Panc1 (cell line): ENCODE data around the gene RIT2.

Source experiments
- CTCF ChIP-seq: fragments of 450-650 bp; IDR thresholded peaks from 2 replicates; pipeline ENCODE4 v1.5.1; 2017; ENCODE audit warnings: mild to moderate bottlenecking
- POLR2AphosphoS5 ChIP-seq: IDR thresholded peaks from 2 replicates; pipeline ENCODE4 v1.6.1; 2012; ENCODE audit warnings: mild to moderate bottlenecking, low read depth, low read length, moderate library complexity
- REST ChIP-seq, 2 experiments: IDR thresholded peaks; 2 replicates each; pipeline ENCODE4 v1.6.1; 2011 to 2012; ENCODE audit warnings: low read depth in 2 of 2, control low read depth in 1 of 2, low read length in 1 of 2, mild to moderate bottlenecking in 1 of 2, moderate library complexity in 1 of 2; ENCODE audit not compliant: insufficient read depth in 1 of 2
- SIN3A ChIP-seq: IDR thresholded peaks from 2 replicates; pipeline ENCODE4 v1.6.1; 2012; ENCODE audit warnings: low read depth, mild to moderate bottlenecking, low read length, moderate library complexity, borderline replicate concordance; ENCODE audit not compliant: insufficient read depth
- TCF7L2 ChIP-seq: IDR thresholded peaks from 2 replicates; pipeline ENCODE4 v1.6.1; 2011; ENCODE audit warnings: mild to moderate bottlenecking, low read depth, low read length, inconsistent platforms

GRCh38 chr18:42969366-42969765, 146.1 kb downstream of the RIT2 start:
- TF ChIP-seq CTCF (no peak), REST (IDR thresholded peaks at IDR 0.05; ENCODE audit: insufficient read depth in 1 of 2, low read depth in 2 of 2, low read length in 1 of 2) (no peak), SIN3A (no peak), POLR2AphosphoS5 (no peak), TCF7L2 (no peak)
